ENCODE measurements around the gene LIN7B. TPM values are rescaled to one million over a fixed set of nuclear protein-coding genes. Genes with fewer than 3 reads are reported as not detected.

The LIN7B gene
- total RNA-seq, 1 experiment from 2014 or later = 11.8 TPM

GRCh38 chr19:49114630-49115363, 627 bp downstream of the LIN7B start:
- H3K4me3 Mint-ChIP-seq (ENCODE audit: unreplicated experiment) = peak overlapping the region; percentile 95
- H3K4me3 ChIP-seq (ENCODE audit: low read depth, low read length) = peak overlapping the region; percentile 92
- CTCF ChIA-PET = interaction anchor here (0.6 to 3.0 kb wide), 13 partner anchors 8 to 1678 kb away, joined by 3 to 54 read pairs (median 5); partner anchors contain the start of gene BAX
- H3K27me3 Mint-ChIP-seq (ENCODE audit: insufficient read depth, unreplicated experiment) = no peaks in the 10 kb centered on the region
- no peak for TF ChIP-seq CTCF (IDR thresholded peaks at IDR 0.05; ENCODE audit: insufficient read depth in 1 of 2, low read depth in 1 of 2, low read length in 1 of 2, severe bottlenecking in 1 of 2, unreplicated experiment in 1 of 2)
- no peaks in the 10 kb centered on the region for H3K36me3 ChIP-seq (ENCODE audit: control insufficient read depth, insufficient read depth, low read length)
- H3K9me3 Mint-ChIP-seq (ENCODE audit: unreplicated experiment) = no peaks in the 10 kb centered on the region
- no TSS peak for BruUV-seq (replicated peaks)
- intact Hi-C loops (cut with micrococcal nuclease; ENCODE audit: unreplicated experiment) = loop anchor here (5.0 kb wide), 1 partner anchor 83 kb away; no protein-coding TSS in a partner anchor
- peaks cover 24% of the 10 kb centered on the region for H3K36me3 Mint-ChIP-seq (ENCODE audit: insufficient read depth, unreplicated experiment)
- peak; percentile 61 to 65 for DNase-seq
- H3K27ac Mint-ChIP-seq (ENCODE audit: unreplicated experiment) = no peak overlapping the region
- H3K9me3 ChIP-seq = no peaks in the 10 kb centered on the region
- H3K4me1 ChIP-seq = peaks cover 18% of the 10 kb centered on the region
- H3K4me1 Mint-ChIP-seq (ENCODE audit: low read depth, unreplicated experiment) = peaks cover 32% of the 10 kb centered on the region
- no peaks in the 10 kb centered on the region for H3K27me3 ChIP-seq (replicated peaks; ENCODE audit: control insufficient read depth, insufficient read depth, low read length)
- POLR2A ChIA-PET = interaction anchor here (0.5 to 1.9 kb wide), 8 partner anchors 11 to 338 kb away, joined by 3 to 13 read pairs (median 3); partner anchors contain the start of genes ALDH16A1 and RUVBL2

GRCh38 chr19:49116544-49116943, 2.4 kb downstream of the LIN7B start:
- no peak for DNase-seq
- peaks cover 18% of the 10 kb centered on the region for H3K4me1 ChIP-seq
- H3K4me3 Mint-ChIP-seq (ENCODE audit: unreplicated experiment) = peak overlapping the region; percentile 94
- no peaks in the 10 kb centered on the region for H3K27me3 ChIP-seq (replicated peaks; ENCODE audit: control insufficient read depth, insufficient read depth, low read length)
- no peak overlapping the region for H3K4me3 ChIP-seq (ENCODE audit: low read depth, low read length)
- peaks cover 38% of the 10 kb centered on the region for H3K4me1 Mint-ChIP-seq (ENCODE audit: low read depth, unreplicated experiment)
- no peak overlapping the region for H3K27ac Mint-ChIP-seq (ENCODE audit: unreplicated experiment)
- ChIA-PET POLR2A (no interaction called here), CTCF (interaction anchor here (0.7 kb wide), 1 partner anchor 524 kb away, joined by 4 read pairs; the partner anchor contains the start of gene RRAS)
- intact Hi-C loops (cut with micrococcal nuclease; ENCODE audit: unreplicated experiment) = loop anchor here (5.0 kb wide), 1 partner anchor 81 kb away; no protein-coding TSS in a partner anchor
- no peak for TF ChIP-seq CTCF (IDR thresholded peaks at IDR 0.05; ENCODE audit: insufficient read depth in 1 of 2, low read depth in 1 of 2, low read length in 1 of 2, severe bottlenecking in 1 of 2, unreplicated experiment in 1 of 2)
- peaks cover 4% of the 10 kb centered on the region for H3K27me3 Mint-ChIP-seq (ENCODE audit: insufficient read depth, unreplicated experiment)
- no peaks in the 10 kb centered on the region for H3K9me3 ChIP-seq
- H3K36me3 Mint-ChIP-seq (ENCODE audit: insufficient read depth, unreplicated experiment) = peaks cover 24% of the 10 kb centered on the region
- H3K9me3 Mint-ChIP-seq (ENCODE audit: unreplicated experiment) = no peaks in the 10 kb centered on the region
- no TSS peak for BruUV-seq (replicated peaks)
- no peaks in the 10 kb centered on the region for H3K36me3 ChIP-seq (ENCODE audit: control insufficient read depth, insufficient read depth, low read length)

GRCh38 chr19:49117677-49118564, 3.8 kb downstream of the LIN7B start:
- H3K27me3 ChIP-seq (replicated peaks; ENCODE audit: control insufficient read depth, insufficient read depth, low read length) = no peaks in the 10 kb centered on the region
- POLR2A ChIA-PET = no interaction called here
- intact Hi-C loops (cut with micrococcal nuclease; ENCODE audit: unreplicated experiment) = loop anchor here (2.0 to 5.0 kb wide), 2 partner anchors 31 to 79 kb away; no protein-coding TSS in a partner anchor
- Mint-ChIP-seq H3K4me1 (ENCODE audit: low read depth, unreplicated experiment) (peaks cover 38% of the 10 kb centered on the region), H3K36me3 (ENCODE audit: insufficient read depth, unreplicated experiment) (peaks cover 24% of the 10 kb centered on the region), H3K4me3 (ENCODE audit: unreplicated experiment) (peak overlapping the region; percentile 94), H3K9me3 (ENCODE audit: unreplicated experiment) (no peaks in the 10 kb centered on the region), H3K27ac (ENCODE audit: unreplicated experiment) (peak overlapping the region; percentile 85), H3K27me3 (ENCODE audit: insufficient read depth, unreplicated experiment) (peaks cover 4% of the 10 kb centered on the region)
- H3K36me3 ChIP-seq (ENCODE audit: control insufficient read depth, insufficient read depth, low read length) = no peaks in the 10 kb centered on the region
- peak overlapping the region; percentile 88 for H3K4me3 ChIP-seq (ENCODE audit: low read depth, low read length)
- peaks cover 18% of the 10 kb centered on the region for H3K4me1 ChIP-seq
- no peaks in the 10 kb centered on the region for H3K9me3 ChIP-seq
- DNase-seq = no peak
- no peak for TF ChIP-seq CTCF (IDR thresholded peaks at IDR 0.05; ENCODE audit: insufficient read depth in 1 of 2, low read depth in 1 of 2, low read length in 1 of 2, severe bottlenecking in 1 of 2, unreplicated experiment in 1 of 2)
- CTCF ChIA-PET = interaction anchor here (0.6 to 1.3 kb wide), 4 partner anchors 20 to 146 kb away, joined by 3 to 6 read pairs (median 4); no protein-coding TSS in a partner anchor
- BruUV-seq (replicated peaks) = no TSS peak
